IMR-90 (cell line): ENCODE data around the gene ARMC3.

ENCODE experiments used
- CTCF ChIP-seq: conservative IDR thresholded peaks from 2 replicates; pipeline ENCODE4 v1.5.1; 2012; ENCODE audit warnings: mild to moderate bottlenecking, low read depth, low read length, improper control_type of control experiment
- ELK1 ChIP-seq: fragments of 150-350 bp; IDR thresholded peaks from 2 replicates; pipeline ENCODE4 v1.6.1; 2016; ENCODE audit warnings: low read depth, mild to moderate bottlenecking, low read length, moderate library complexity, borderline replicate concordance
- USF2 ChIP-seq: fragments of 150-350 bp; IDR thresholded peaks from 2 replicates; pipeline ENCODE4 v1.6.1; 2017; ENCODE audit warnings: mild to moderate bottlenecking, antibody characterized with exemption, low read length, low read depth

GRCh38 chr10:23053036-23053435, 125.2 kb downstream of the ARMC3 start:
- TF ChIP-seq USF2 (no peak), CTCF (no peak), ELK1 (no peak)
